WTC11 (cell line): ENCODE data around the gene ANKRD13A. TPM values are rescaled to one million over a fixed set of nuclear protein-coding genes. Genes with fewer than 3 reads are reported as not detected.

Experiments used
- ATAC-seq: fragments of 200-7000 bp; cut with Tn5 transposase; 2 replicates; pipeline ENCODE4 v1.10.0; 2021; ENCODE audit warnings: mild to moderate bottlenecking, moderate library complexity
- CTCF ChIA-PET: fragments of 300-600 bp; sonication (Branson Sonifier 250); formaldehyde crosslinking; loops from one replicate; lab custom pipeline; 2021; ENCODE audit warnings: antibody characterized with exemption; lab: Charles Lee
- POLR2A ChIA-PET: fragments of 350-600 bp; sonication (Branson Sonifier 250); formaldehyde crosslinking; loops from one replicate; lab custom pipeline; 2021; ENCODE audit warnings: antibody characterized with exemption; lab: Charles Lee
- DNase-seq: peaks from one replicate; pipeline ENCODE4 v3.0.0; 2021; ENCODE audit warnings: low spot score
- H3K27ac Mint-ChIP-seq: 2 replicates; pipeline ENCODE4 v1.8.0; 2021; ENCODE audit warnings: mixed read lengths
- H3K27me3 Mint-ChIP-seq: 2 replicates; pipeline ENCODE4 v1.8.0; 2021; ENCODE audit warnings: low read depth, mild to moderate bottlenecking, moderate library complexity, mixed read lengths
- H3K36me3 Mint-ChIP-seq: 2 replicates; pipeline ENCODE4 v1.8.0; 2021; ENCODE audit warnings: mixed read lengths
- H3K4me1 Mint-ChIP-seq: 2 replicates; pipeline ENCODE4 v1.8.0; 2022; ENCODE audit warnings: mixed read lengths
- H3K4me3 Mint-ChIP-seq: 2 replicates; pipeline ENCODE4 v1.8.0; 2021; ENCODE audit warnings: mild to moderate bottlenecking, moderate library complexity, mixed read lengths
- H3K9me3 Mint-ChIP-seq: 2 replicates; pipeline ENCODE4 v1.8.0; 2021; ENCODE audit warnings: mixed read lengths
- CREB1 ChIP-seq: sonication (generic); formaldehyde crosslinking; IDR thresholded peaks from 2 replicates; pipeline ENCODE4 v1.8.0; 2023; ENCODE audit warnings: mild to moderate bottlenecking, missing genetic modification reagents
- CREM ChIP-seq: sonication (generic); formaldehyde crosslinking; IDR thresholded peaks from 2 replicates; pipeline ENCODE4 v1.8.1; 2022; ENCODE audit warnings: mild to moderate bottlenecking, missing genetic modification reagents, moderate library complexity
- EMX1 ChIP-seq: fragments of 250-450 bp; sonication (Bioruptor Pico); IDR thresholded peaks from 2 replicates; pipeline ENCODE4 v1.8.0; 2021; ENCODE audit warnings: mild to moderate bottlenecking
- ESRRA ChIP-seq: sonication (generic); formaldehyde crosslinking; IDR thresholded peaks from 2 replicates; pipeline ENCODE4 v1.8.1; 2022; ENCODE audit warnings: mild to moderate bottlenecking, missing genetic modification reagents, borderline replicate concordance
- GRHL2 ChIP-seq: fragments of 250-450 bp; sonication (Bioruptor Pico); IDR thresholded peaks from 2 replicates; pipeline ENCODE4 v1.8.0; 2022; ENCODE audit warnings: mild to moderate bottlenecking, moderate library complexity; ENCODE audit not compliant: insufficient replicate concordance, severe bottlenecking
- GTF2I ChIP-seq: fragments of 250-450 bp; sonication (Bioruptor Pico); conservative IDR thresholded peaks from 2 replicates; pipeline ENCODE4 v1.4.0; 2021; ENCODE audit warnings: mild to moderate bottlenecking
- HMGA2 ChIP-seq: fragments of 250-450 bp; sonication (Bioruptor Pico); IDR thresholded peaks from 2 replicates; pipeline ENCODE4 v1.4.0; 2021; ENCODE audit warnings: mild to moderate bottlenecking, moderate library complexity
- IRF2 ChIP-seq: sonication (generic); formaldehyde crosslinking; IDR thresholded peaks from 2 replicates; pipeline ENCODE4 v1.8.0; 2022; ENCODE audit warnings: low read depth, missing genetic modification reagents, borderline replicate concordance
- JAZF1 ChIP-seq: fragments of 250-450 bp; sonication (Bioruptor Pico); IDR thresholded peaks from 2 replicates; pipeline ENCODE4 v1.9.0; 2021; ENCODE audit warnings: moderate library complexity, mild to moderate bottlenecking, inconsistent platforms
- MYBL2 ChIP-seq: sonication (generic); formaldehyde crosslinking; IDR thresholded peaks from 2 replicates; pipeline ENCODE4 v1.8.1; 2023; ENCODE audit warnings: mild to moderate bottlenecking, moderate library complexity, missing genetic modification reagents
- NR3C1 ChIP-seq: sonication (generic); formaldehyde crosslinking; conservative IDR thresholded peaks from 2 replicates; pipeline ENCODE4 v1.8.1; 2023; ENCODE audit warnings: low read depth, mild to moderate bottlenecking, missing genetic modification reagents
- OVOL2 ChIP-seq: fragments of 250-450 bp; sonication (Bioruptor Pico); IDR thresholded peaks from 2 replicates; pipeline ENCODE4 v1.9.0; 2021; ENCODE audit warnings: mild to moderate bottlenecking, borderline replicate concordance
- TEAD1 ChIP-seq: sonication (generic); formaldehyde crosslinking; IDR thresholded peaks from 2 replicates; pipeline ENCODE4 v1.8.0; 2022; ENCODE audit warnings: mild to moderate bottlenecking, missing genetic modification reagents
- TP53 ChIP-seq: sonication (generic); formaldehyde crosslinking; IDR thresholded peaks from 2 replicates; pipeline ENCODE4 v1.8.1; 2023; ENCODE audit warnings: mild to moderate bottlenecking, missing genetic modification reagents
- ZNF138 ChIP-seq: sonication (generic); formaldehyde crosslinking; conservative IDR thresholded peaks from 2 replicates; pipeline ENCODE4 v1.8.1; 2022; ENCODE audit warnings: mild to moderate bottlenecking, moderate library complexity, missing genetic modification reagents
- ZNF232 ChIP-seq: sonication (generic); formaldehyde crosslinking; IDR thresholded peaks from 2 replicates; pipeline ENCODE4 v1.8.0; 2022; ENCODE audit warnings: mild to moderate bottlenecking, missing genetic modification reagents
- ZNF396 ChIP-seq: fragments of 250-450 bp; sonication (Bioruptor Pico); IDR thresholded peaks from 2 replicates; pipeline ENCODE4 v1.8.0; 2021; ENCODE audit warnings: mild to moderate bottlenecking, moderate library complexity, borderline replicate concordance
- ZNF423 ChIP-seq: fragments of 250-450 bp; sonication (Bioruptor Pico); IDR thresholded peaks from 2 replicates; pipeline ENCODE4 v2.1.2; 2022; ENCODE audit warnings: mild to moderate bottlenecking, moderate library complexity
- total RNA-seq: library from RNA; stranded (reverse); gene quantifications from 3 replicates; pipeline ENCODE4 v1.2.3, GENCODE V29; 2021
- TF ChIP-seq, protein P1 (sequence below): sonication (generic); formaldehyde crosslinking; IDR thresholded peaks from 2 replicates; pipeline ENCODE4 v1.8.0; 2022; ENCODE audit warnings: mild to moderate bottlenecking, missing genetic modification reagents
- TF ChIP-seq, protein P2 (sequence below): sonication (generic); formaldehyde crosslinking; IDR thresholded peaks from 2 replicates; pipeline ENCODE4 v1.8.0; 2023; ENCODE audit warnings: missing genetic modification reagents
- TF ChIP-seq, protein P3 (sequence below): sonication (generic); formaldehyde crosslinking; IDR thresholded peaks from 2 replicates; pipeline ENCODE4 v1.8.1; 2022; ENCODE audit warnings: missing genetic modification reagents, borderline replicate concordance
- TF ChIP-seq, protein P4 (sequence below): sonication (generic); formaldehyde crosslinking; IDR thresholded peaks from 2 replicates; pipeline ENCODE4 v1.8.1; 2022; ENCODE audit warnings: low read depth, mild to moderate bottlenecking, moderate library complexity, missing genetic modification reagents, borderline replicate concordance
- TF ChIP-seq, protein P5 (sequence below): fragments of 250-450 bp; sonication (Bioruptor Pico); IDR thresholded peaks from 2 replicates; pipeline ENCODE4 v1.8.0; 2021; ENCODE audit warnings: mild to moderate bottlenecking
- TF ChIP-seq, protein P6 (sequence below): sonication (generic); formaldehyde crosslinking; IDR thresholded peaks from 2 replicates; pipeline ENCODE4 v1.8.1; 2023; ENCODE audit warnings: mild to moderate bottlenecking, missing genetic modification reagents, moderate library complexity
- TF ChIP-seq, protein P7 (sequence below): fragments of 250-450 bp; sonication (Bioruptor Pico); IDR thresholded peaks from 2 replicates; pipeline ENCODE4 v1.9.0; 2021; ENCODE audit warnings: moderate library complexity, mild to moderate bottlenecking, inconsistent platforms, borderline replicate concordance

ANKRD13A gene
- total RNA-seq, 1 experiment from 2014 or later: 22.4 TPM

DNA sequence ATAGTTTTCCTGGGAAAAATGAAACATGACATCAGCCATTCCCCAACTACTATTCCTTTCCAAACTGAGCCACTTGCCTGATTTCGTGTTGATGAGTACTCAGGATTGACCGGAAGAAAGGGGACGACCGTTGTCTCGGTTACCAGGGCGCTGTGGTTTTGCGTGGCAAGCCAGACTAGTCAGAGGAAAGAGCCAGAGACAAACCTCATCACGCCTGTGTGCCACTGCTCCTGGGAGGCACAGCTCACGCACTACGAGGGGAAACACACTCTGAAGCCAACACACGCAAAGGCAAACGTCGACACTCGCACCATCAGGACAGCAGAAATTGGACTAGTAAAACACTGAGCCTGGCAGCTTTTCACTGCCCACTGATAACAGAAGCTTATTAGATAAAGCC, 38.0 kb upstream of the ANKRD13A start:
- Mint-ChIP-seq H3K4me3 (no peak overlapping the region), H3K27me3 (no peaks in the 10 kb centered on the region), H3K36me3 (peaks cover 32% of the 10 kb centered on the region), H3K27ac (no peak overlapping the region), H3K9me3 (no peaks in the 10 kb centered on the region), H3K4me1 (no peaks in the 10 kb centered on the region)
- ChIA-PET POLR2A (no interaction called here), CTCF (interaction anchor here (1.1 to 1.5 kb wide), 2 partner anchors 50 to 108 kb away, joined by 3 read pairs; no protein-coding TSS in a partner anchor)
- no peak for TF ChIP-seq GRHL2
- TF ChIP-seq TP53 (CRISPR knock-in tag): no peak
- TF ChIP-seq, protein P1, sequence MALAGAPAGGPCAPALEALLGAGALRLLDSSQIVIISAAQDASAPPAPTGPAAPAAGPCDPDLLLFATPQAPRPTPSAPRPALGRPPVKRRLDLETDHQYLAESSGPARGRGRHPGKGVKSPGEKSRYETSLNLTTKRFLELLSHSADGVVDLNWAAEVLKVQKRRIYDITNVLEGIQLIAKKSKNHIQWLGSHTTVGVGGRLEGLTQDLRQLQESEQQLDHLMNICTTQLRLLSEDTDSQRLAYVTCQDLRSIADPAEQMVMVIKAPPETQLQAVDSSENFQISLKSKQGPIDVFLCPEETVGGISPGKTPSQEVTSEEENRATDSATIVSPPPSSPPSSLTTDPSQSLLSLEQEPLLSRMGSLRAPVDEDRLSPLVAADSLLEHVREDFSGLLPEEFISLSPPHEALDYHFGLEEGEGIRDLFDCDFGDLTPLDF (CRISPR knock-in tag): no peak
- no peak for TF ChIP-seq ZNF423
- TF ChIP-seq, protein P2, sequence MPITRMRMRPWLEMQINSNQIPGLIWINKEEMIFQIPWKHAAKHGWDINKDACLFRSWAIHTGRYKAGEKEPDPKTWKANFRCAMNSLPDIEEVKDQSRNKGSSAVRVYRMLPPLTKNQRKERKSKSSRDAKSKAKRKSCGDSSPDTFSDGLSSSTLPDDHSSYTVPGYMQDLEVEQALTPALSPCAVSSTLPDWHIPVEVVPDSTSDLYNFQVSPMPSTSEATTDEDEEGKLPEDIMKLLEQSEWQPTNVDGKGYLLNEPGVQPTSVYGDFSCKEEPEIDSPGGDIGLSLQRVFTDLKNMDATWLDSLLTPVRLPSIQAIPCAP: no peak
- TF ChIP-seq, protein P3, sequence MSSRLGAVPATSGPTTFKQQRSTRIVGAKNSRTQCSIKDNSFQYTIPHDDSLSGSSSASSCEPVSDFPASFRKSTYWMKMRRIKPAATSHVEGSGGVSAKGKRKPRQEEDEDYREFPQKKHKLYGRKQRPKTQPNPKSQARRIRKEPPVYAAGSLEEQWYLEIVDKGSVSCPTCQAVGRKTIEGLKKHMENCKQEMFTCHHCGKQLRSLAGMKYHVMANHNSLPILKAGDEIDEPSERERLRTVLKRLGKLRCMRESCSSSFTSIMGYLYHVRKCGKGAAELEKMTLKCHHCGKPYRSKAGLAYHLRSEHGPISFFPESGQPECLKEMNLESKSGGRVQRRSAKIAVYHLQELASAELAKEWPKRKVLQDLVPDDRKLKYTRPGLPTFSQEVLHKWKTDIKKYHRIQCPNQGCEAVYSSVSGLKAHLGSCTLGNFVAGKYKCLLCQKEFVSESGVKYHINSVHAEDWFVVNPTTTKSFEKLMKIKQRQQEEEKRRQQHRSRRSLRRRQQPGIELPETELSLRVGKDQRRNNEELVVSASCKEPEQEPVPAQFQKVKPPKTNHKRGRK (CRISPR knock-in tag): no peak
- TF ChIP-seq ZNF396 (CRISPR knock-in tag): no peak
- TF ChIP-seq, protein P4, sequence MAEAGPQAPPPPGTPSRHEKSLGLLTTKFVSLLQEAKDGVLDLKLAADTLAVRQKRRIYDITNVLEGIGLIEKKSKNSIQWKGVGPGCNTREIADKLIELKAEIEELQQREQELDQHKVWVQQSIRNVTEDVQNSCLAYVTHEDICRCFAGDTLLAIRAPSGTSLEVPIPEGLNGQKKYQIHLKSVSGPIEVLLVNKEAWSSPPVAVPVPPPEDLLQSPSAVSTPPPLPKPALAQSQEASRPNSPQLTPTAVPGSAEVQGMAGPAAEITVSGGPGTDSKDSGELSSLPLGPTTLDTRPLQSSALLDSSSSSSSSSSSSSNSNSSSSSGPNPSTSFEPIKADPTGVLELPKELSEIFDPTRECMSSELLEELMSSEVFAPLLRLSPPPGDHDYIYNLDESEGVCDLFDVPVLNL (CRISPR knock-in tag): no peak
- TF ChIP-seq CREB1 (CRISPR knock-in tag): no peak
- TF ChIP-seq TEAD1 (CRISPR knock-in tag): no peak
- no peak for TF ChIP-seq OVOL2 (CRISPR knock-in tag)
- TF ChIP-seq GTF2I (CRISPR knock-in tag): no peak
- TF ChIP-seq MYBL2 (CRISPR knock-in tag): no peak
- TF ChIP-seq, protein P5, sequence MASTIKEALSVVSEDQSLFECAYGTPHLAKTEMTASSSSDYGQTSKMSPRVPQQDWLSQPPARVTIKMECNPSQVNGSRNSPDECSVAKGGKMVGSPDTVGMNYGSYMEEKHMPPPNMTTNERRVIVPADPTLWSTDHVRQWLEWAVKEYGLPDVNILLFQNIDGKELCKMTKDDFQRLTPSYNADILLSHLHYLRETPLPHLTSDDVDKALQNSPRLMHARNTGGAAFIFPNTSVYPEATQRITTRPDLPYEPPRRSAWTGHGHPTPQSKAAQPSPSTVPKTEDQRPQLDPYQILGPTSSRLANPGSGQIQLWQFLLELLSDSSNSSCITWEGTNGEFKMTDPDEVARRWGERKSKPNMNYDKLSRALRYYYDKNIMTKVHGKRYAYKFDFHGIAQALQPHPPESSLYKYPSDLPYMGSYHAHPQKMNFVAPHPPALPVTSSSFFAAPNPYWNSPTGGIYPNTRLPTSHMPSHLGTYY (CRISPR knock-in tag): no peak
- TF ChIP-seq IRF2 (CRISPR knock-in tag): no peak
- ATAC-seq (no peak), DNase-seq (no peak)

DNA sequence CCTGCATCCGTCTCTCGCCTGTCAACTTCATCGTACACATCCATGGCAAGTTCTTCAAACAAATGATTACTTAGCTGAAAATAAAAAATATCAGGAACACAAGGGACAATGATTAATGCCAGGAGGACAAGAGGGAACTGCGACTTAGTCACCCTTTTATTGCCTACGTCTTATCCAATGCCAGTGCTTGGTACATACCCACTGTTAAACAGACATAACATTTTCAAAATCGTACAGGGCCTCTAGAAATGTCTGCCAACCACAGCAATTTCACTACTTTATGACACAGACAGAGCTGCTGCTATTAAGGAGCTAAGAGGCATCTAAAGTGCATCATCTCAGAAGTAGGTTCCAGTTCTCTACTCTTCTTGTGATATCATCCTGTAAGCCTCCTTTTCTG, 37.6 kb upstream of the ANKRD13A start:
- Mint-ChIP-seq H3K27ac (no peak overlapping the region), H3K4me3 (no peak overlapping the region), H3K9me3 (no peaks in the 10 kb centered on the region), H3K4me1 (no peaks in the 10 kb centered on the region), H3K27me3 (no peaks in the 10 kb centered on the region), H3K36me3 (peaks cover 29% of the 10 kb centered on the region)
- ChIA-PET POLR2A (no interaction called here), CTCF (interaction anchor here (1.1 kb wide), 1 partner anchor 50 kb away, joined by 3 read pairs; no protein-coding TSS in a partner anchor)
- ATAC-seq (no peak), DNase-seq (no peak)
- TF ChIP-seq ZNF396 (CRISPR knock-in tag): no peak
- no peak for TF ChIP-seq CREM
- TF ChIP-seq, protein P6, sequence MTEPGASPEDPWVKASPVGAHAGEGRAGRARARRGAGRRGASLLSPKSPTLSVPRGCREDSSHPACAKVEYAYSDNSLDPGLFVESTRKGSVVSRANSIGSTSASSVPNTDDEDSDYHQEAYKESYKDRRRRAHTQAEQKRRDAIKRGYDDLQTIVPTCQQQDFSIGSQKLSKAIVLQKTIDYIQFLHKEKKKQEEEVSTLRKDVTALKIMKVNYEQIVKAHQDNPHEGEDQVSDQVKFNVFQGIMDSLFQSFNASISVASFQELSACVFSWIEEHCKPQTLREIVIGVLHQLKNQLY (CRISPR knock-in tag): no peak
- TF ChIP-seq ESRRA (CRISPR knock-in tag): no peak
- no peak for TF ChIP-seq TEAD1 (CRISPR knock-in tag)
- TF ChIP-seq, protein P2: no peak
- TF ChIP-seq NR3C1 (CRISPR knock-in tag): no peak
- no peak for TF ChIP-seq HMGA2 (CRISPR knock-in tag)
- no peak for TF ChIP-seq ZNF138 (CRISPR knock-in tag)
- TF ChIP-seq, protein P7, sequence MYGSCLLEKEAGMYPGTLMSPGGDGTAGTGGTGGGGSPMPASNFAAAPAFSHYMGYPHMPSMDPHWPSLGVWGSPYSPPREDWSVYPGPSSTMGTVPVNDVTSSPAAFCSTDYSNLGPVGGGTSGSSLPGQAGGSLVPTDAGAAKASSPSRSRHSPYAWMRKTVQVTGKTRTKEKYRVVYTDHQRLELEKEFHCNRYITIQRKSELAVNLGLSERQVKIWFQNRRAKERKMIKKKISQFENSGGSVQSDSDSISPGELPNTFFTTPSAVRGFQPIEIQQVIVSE: no peak
- no peak for TF ChIP-seq EMX1 (CRISPR knock-in tag)
- TF ChIP-seq ZNF232 (CRISPR knock-in tag): no peak
- TF ChIP-seq JAZF1 (CRISPR knock-in tag): no peak
- no peak for TF ChIP-seq TP53 (CRISPR knock-in tag)
